ENCODE results near the gene DMXL1. TPM values are rescaled to one million over a fixed set of nuclear protein-coding genes. Genes with fewer than 3 reads are reported as not detected.

Gene DMXL1
- total RNA-seq, 1 experiment from 2014 or later, result 107 TPM

DNA sequence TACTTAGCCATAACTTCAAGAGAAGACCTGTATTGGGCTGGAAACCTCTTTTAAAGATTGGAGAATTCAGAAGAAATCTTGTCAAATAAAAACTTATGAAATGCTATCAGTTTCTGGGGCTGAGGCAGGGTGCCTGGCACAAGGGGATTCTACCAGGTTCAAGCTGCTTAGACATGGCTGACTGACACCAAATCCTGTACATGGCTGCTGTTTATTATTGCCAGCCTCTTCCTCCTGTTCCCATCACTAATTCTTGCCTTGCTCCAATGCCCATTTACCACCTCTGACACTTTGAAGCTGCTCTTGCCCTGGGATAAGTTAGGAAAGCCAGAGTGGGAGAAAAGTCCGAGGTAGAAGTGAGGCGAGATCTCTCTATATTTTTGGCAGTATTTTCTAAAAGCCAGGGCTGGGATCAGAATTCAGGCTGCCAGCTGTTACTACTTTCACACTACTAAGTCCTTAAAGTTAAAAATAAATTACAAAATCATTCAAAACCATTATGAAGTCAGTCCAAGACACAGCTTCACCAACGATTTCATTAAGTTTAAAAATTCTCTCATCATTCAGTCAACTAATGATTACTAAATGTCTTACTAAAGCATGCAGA is 218.7 kb downstream of the DMXL1 start:
- Histone ChIP-seq H3K9ac (ENCODE audit: low read length) (no peak overlapping the region), H3K4me2 (ENCODE audit: low read depth, low read length, poor library complexity, severe bottlenecking) (peak overlapping the region; percentile 21), H3K27ac (ENCODE audit: low read length) (no peak overlapping the region), H3K27me3 (ENCODE audit: low read length) (no peaks in the 10 kb centered on the region), H3K9me3 (ENCODE audit: low read length) (no peaks in the 10 kb centered on the region), H3K79me2 (ENCODE audit: low read length) (peaks cover 16% of the 10 kb centered on the region; the same call in 1 of the 2 replicates), H4K20me1 (ENCODE audit: insufficient read depth, low read depth, low read length) (peaks cover 40% of the 10 kb centered on the region), H3K36me3 (ENCODE audit: insufficient read depth, low read length) (no peaks in the 10 kb centered on the region; the same call in 1 of the 2 replicates), H3K9me2 (replicated peaks; ENCODE audit: insufficient read depth, low read length) (no peaks in the 10 kb centered on the region), H3K4me3 (ENCODE audit: low read length) (no peak overlapping the region), H3K4me1 (ENCODE audit: low read length) (peaks cover 56% of the 10 kb centered on the region), H2AFZ (ENCODE audit: low read length) (no peak overlapping the region)
- DNase-seq, result no peak

DNA sequence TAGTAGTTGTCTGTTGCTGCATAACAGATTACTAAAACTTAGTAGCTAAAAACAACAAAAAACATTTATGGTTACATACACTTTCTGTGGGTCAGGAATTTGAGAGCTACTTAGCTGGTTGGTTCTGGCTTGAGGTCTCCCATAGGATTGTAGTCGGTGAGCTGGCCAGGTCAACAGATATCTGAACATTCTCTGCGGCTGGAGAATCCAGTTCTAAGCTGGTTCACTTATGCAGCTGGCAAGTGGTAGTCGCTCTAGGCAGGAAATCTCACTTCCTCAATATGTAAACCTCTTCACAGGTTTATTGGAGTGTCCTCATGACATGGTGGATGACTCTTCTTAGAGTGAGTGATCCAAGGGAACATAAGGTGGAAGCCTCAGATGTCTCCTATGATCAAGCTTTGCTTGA is 219.3 kb downstream of the DMXL1 start:
- Histone ChIP-seq H3K9me2 (replicated peaks; ENCODE audit: insufficient read depth, low read length) (no peaks in the 10 kb centered on the region), H3K36me3 (ENCODE audit: insufficient read depth, low read length) (no peaks in the 10 kb centered on the region), H4K20me1 (ENCODE audit: insufficient read depth, low read depth, low read length) (peaks cover 35% of the 10 kb centered on the region), H3K4me1 (ENCODE audit: low read length) (peaks cover 49% of the 10 kb centered on the region), H3K4me3 (ENCODE audit: low read length) (no peak overlapping the region), H3K9me3 (ENCODE audit: low read length) (no peaks in the 10 kb centered on the region), H3K79me2 (ENCODE audit: low read length) (peaks cover 13% of the 10 kb centered on the region; the same call in 1 of the 2 replicates), H2AFZ (ENCODE audit: low read length) (no peak overlapping the region), H3K27me3 (ENCODE audit: low read length) (no peaks in the 10 kb centered on the region), H3K4me2 (ENCODE audit: low read depth, low read length, poor library complexity, severe bottlenecking) (peak overlapping the region; percentile 21), H3K9ac (ENCODE audit: low read length) (no peak overlapping the region), H3K27ac (ENCODE audit: low read length) (no peak overlapping the region)
- DNase-seq, result peak; percentile 80

DNA sequence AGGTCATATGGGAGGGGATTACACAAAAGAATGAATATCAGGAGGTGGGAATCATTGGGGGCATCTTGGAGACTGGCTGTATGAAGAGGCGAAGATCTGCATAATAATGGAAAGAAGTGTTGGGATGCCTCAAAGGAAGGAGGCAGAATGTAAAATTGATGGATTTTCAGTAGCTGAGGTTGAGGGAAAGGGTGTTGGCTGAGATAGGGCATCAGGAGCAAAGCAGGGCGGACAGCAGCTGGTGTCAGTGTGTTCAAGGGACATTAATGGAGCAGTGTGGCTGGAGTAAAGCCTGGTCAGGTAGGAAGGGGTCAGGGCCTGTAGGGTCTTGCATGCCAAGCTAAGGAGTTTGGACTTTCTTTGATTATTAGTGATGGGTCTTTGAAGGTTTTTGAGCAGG is 219.7 kb downstream of the DMXL1 start:
- H3K27ac ChIP-seq (ENCODE audit: low read length), result no peak overlapping the region
- H3K4me1 ChIP-seq (ENCODE audit: low read length), result peaks cover 45% of the 10 kb centered on the region
- no peaks in the 10 kb centered on the region for H3K9me2 ChIP-seq (replicated peaks; ENCODE audit: insufficient read depth, low read length)
- H3K4me2 ChIP-seq (ENCODE audit: low read depth, low read length, poor library complexity, severe bottlenecking), result no peak overlapping the region
- H4K20me1 ChIP-seq (ENCODE audit: insufficient read depth, low read depth, low read length), result peaks cover 31% of the 10 kb centered on the region
- no peak overlapping the region for H3K9ac ChIP-seq (ENCODE audit: low read length)
- no peak for DNase-seq
- no peaks in the 10 kb centered on the region for H3K9me3 ChIP-seq (ENCODE audit: low read length)
- H3K27me3 ChIP-seq (ENCODE audit: low read length), result no peaks in the 10 kb centered on the region
- no peak overlapping the region for H2AFZ ChIP-seq (ENCODE audit: low read length)
- no peak overlapping the region for H3K4me3 ChIP-seq (ENCODE audit: low read length)
- H3K79me2 ChIP-seq (ENCODE audit: low read length), result peaks cover 13% of the 10 kb centered on the region; the same call in 1 of the 2 replicates
- H3K36me3 ChIP-seq (ENCODE audit: insufficient read depth, low read length), result no peaks in the 10 kb centered on the region

DNA sequence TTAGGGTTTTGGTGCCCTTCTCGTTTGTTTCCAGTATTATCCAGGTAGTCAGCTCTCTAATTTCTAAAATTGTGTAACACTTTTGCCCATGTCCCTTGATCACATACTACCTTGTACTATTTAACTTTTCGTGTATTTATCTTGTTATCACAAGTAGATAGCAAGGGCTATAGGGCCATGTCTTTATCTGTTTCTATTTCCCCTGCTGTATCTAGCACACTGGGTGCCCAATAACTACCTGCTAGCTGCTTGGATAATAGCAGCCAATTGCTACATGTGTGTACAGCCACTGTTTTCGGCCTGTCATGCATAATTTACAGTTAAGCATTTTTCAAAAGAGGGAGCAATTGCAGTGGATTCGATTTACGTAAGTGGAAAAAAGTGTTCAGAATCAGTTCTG is 220.2 kb downstream of the DMXL1 start:
- Histone ChIP-seq H3K27ac (ENCODE audit: low read length) (no peak overlapping the region), H3K36me3 (ENCODE audit: insufficient read depth, low read length) (no peaks in the 10 kb centered on the region), H3K27me3 (ENCODE audit: low read length) (no peaks in the 10 kb centered on the region), H3K4me1 (ENCODE audit: low read length) (peaks cover 43% of the 10 kb centered on the region), H3K9me2 (replicated peaks; ENCODE audit: insufficient read depth, low read length) (no peaks in the 10 kb centered on the region), H3K4me2 (ENCODE audit: low read depth, low read length, poor library complexity, severe bottlenecking) (no peak overlapping the region), H2AFZ (ENCODE audit: low read length) (no peak overlapping the region), H3K4me3 (ENCODE audit: low read length) (no peak overlapping the region), H3K9me3 (ENCODE audit: low read length) (no peaks in the 10 kb centered on the region), H4K20me1 (ENCODE audit: insufficient read depth, low read depth, low read length) (peaks cover 29% of the 10 kb centered on the region), H3K9ac (ENCODE audit: low read length) (no peak overlapping the region), H3K79me2 (ENCODE audit: low read length) (peaks cover 13% of the 10 kb centered on the region; the same call in 1 of the 2 replicates)
- DNase-seq, result no peak

DNA sequence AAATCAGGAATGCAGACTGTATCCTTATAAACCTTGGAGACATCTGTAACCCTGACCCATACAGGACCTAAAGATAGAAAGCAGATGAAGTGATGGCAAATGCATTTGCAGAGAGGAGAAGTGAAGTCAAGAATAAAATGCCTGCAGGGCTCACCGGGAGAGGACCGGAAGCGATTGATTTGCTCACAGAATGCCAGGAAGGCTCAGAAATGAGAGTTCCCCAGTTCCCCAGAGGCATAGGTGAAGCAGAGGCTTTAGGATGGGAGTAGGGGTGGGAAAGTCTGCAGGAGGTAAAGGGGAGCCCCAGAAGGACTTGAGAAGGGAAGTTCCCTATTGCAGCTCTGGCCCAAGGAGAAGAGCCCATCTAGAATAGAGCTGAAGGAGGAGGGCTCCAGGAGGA is 221.0 kb downstream of the DMXL1 start:
- H3K4me1 ChIP-seq (ENCODE audit: low read length), result peaks cover 39% of the 10 kb centered on the region
- no peaks in the 10 kb centered on the region for H3K27me3 ChIP-seq (ENCODE audit: low read length)
- no peak for DNase-seq
- no peaks in the 10 kb centered on the region for H3K9me2 ChIP-seq (replicated peaks; ENCODE audit: insufficient read depth, low read length)
- peaks cover 13% of the 10 kb centered on the region; the same call in 1 of the 2 replicates for H3K79me2 ChIP-seq (ENCODE audit: low read length)
- H4K20me1 ChIP-seq (ENCODE audit: insufficient read depth, low read depth, low read length), result peaks cover 29% of the 10 kb centered on the region
- no peak overlapping the region for H3K4me3 ChIP-seq (ENCODE audit: low read length)
- no peaks in the 10 kb centered on the region for H3K9me3 ChIP-seq (ENCODE audit: low read length)
- H2AFZ ChIP-seq (ENCODE audit: low read length), result no peak overlapping the region
- no peak overlapping the region for H3K9ac ChIP-seq (ENCODE audit: low read length)
- H3K27ac ChIP-seq (ENCODE audit: low read length), result no peak overlapping the region
- H3K36me3 ChIP-seq (ENCODE audit: insufficient read depth, low read length), result no peaks in the 10 kb centered on the region
- H3K4me2 ChIP-seq (ENCODE audit: low read depth, low read length, poor library complexity, severe bottlenecking), result no peak overlapping the region

DNA sequence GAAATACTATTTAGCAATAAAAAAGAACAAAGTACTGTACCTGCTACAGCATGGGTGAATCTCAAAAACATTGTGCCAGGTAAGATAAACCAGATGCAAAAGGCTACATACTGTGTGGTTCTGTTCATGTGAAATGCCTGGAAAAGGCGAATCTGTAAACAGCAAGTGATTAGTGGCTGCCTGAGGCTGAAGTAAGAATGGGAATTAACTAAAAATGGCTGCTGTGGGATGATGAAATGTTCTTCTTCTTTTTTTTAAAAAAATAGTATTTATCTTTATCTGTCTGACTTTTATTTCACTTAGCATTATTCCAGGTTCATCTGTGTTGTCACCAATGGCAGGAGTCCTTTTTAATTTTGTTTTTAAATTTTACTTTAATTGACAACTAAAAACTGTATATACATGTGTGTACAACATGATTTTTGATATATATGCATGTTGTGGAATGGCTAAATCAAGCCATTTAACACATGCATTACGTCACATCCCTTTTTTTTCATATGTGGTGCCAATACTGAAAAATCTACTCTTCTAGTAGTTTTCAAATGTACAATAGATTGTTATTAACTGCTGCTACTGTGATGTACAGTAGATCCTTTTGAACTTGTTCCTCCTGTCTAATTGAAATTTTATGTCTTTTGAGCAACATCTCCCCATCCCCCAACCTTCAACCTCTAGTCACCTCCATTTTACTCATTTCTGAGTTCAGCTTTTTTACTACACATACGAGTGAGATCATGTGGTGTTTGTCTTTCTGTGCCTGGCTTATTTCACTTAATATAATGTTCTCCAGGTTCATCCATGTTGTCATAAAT is 222.0 kb downstream of the DMXL1 start:
- Histone ChIP-seq H3K36me3 (ENCODE audit: insufficient read depth, low read length) (no peaks in the 10 kb centered on the region), H4K20me1 (ENCODE audit: insufficient read depth, low read depth, low read length) (peaks cover 24% of the 10 kb centered on the region), H3K9me2 (replicated peaks; ENCODE audit: insufficient read depth, low read length) (no peaks in the 10 kb centered on the region), H3K4me2 (ENCODE audit: low read depth, low read length, poor library complexity, severe bottlenecking) (no peak overlapping the region), H3K4me1 (ENCODE audit: low read length) (peaks cover 29% of the 10 kb centered on the region), H3K79me2 (ENCODE audit: low read length) (peaks cover 13% of the 10 kb centered on the region; the same call in 1 of the 2 replicates), H3K27me3 (ENCODE audit: low read length) (no peaks in the 10 kb centered on the region), H3K4me3 (ENCODE audit: low read length) (no peak overlapping the region), H3K27ac (ENCODE audit: low read length) (no peak overlapping the region), H3K9ac (ENCODE audit: low read length) (no peak overlapping the region), H3K9me3 (ENCODE audit: low read length) (no peaks in the 10 kb centered on the region), H2AFZ (ENCODE audit: low read length) (no peak overlapping the region)
- no peak for DNase-seq

DNA sequence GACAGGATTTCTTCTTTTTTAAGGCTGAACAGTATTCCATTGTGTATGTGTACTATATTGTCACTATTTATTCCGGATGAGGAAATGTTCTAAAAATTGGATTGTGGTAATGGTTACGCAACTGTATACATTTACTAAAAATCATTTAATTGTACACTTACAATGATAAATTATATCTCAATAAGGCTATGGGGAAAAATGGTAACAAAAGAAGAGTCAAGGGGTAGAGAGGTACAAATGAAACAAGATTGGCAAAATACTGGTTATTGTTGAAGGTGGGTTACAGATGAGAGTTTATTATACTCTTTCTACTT is 222.6 kb downstream of the DMXL1 start:
- Histone ChIP-seq H3K9ac (ENCODE audit: low read length) (no peak overlapping the region), H3K4me3 (ENCODE audit: low read length) (no peak overlapping the region), H3K27ac (ENCODE audit: low read length) (no peak overlapping the region), H3K36me3 (ENCODE audit: insufficient read depth, low read length) (no peaks in the 10 kb centered on the region), H4K20me1 (ENCODE audit: insufficient read depth, low read depth, low read length) (peaks cover 20% of the 10 kb centered on the region; the same call in 1 of the 2 replicates), H3K27me3 (ENCODE audit: low read length) (no peaks in the 10 kb centered on the region), H3K79me2 (ENCODE audit: low read length) (peaks cover 11% of the 10 kb centered on the region; the same call in 1 of the 2 replicates), H3K9me2 (replicated peaks; ENCODE audit: insufficient read depth, low read length) (no peaks in the 10 kb centered on the region), H3K9me3 (ENCODE audit: low read length) (no peaks in the 10 kb centered on the region), H3K4me2 (ENCODE audit: low read depth, low read length, poor library complexity, severe bottlenecking) (no peak overlapping the region), H3K4me1 (ENCODE audit: low read length) (peaks cover 23% of the 10 kb centered on the region), H2AFZ (ENCODE audit: low read length) (no peak overlapping the region)
- no peak for DNase-seq

All from Karpas-422 (cell line).